GF-D8 (cell line): ENCODE results near the gene ALG14.

ENCODE experiments used
- DNase-seq: peaks from one replicate; lab custom pipeline; 2025; lab: John Stamatoyannopoulos, UW

ALG14 gene

GRCh38 chr1:94980582-94981574 lies 91.9 kb downstream of the ALG14 start:
- no peak for DNase-seq

DNA sequence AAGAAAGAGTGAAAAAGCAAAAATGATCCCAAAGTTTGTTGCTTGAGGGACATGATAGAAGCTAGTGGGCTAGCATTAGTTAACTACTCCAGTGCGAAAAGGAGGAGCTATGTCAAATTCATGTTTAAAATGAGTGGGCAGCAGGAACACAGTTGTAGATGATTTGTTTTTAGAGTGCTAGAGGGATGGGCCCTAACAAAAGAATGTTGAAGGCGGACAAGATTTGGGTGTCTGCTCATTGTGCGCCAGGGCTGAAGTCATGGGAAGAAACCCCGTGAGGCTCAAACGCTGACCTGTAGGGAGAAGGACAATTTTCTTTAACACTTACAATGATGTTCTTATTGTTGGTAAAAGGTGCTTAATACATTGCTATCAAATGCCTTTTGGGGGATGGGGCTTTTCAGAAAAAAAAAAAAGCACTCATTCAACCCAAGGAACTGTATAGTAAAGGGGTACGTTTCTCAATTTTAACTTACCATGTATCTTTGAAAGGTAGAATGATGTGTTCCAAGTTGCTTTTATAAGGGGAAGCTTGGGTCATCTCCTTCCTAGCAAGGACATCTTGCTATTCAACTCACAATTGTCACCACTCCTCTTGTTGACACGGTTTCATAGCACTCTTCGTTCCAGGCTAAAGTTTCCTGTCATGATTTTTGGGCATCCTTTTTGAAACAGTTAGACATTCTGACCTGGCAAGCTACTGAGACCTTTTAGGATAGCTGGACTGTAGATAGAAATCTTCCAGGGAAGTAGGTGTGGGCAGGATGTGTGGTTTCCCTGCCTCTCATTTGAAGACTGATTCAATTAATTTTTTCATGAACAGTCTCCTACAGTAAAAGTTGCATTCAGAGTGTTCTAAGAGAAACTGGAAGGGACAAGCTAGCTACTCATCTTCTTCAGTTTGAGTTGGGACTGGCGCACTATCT lies 92.8 kb downstream of the ALG14 start:
- no peak for DNase-seq

- no peak for DNase-seq
Measured at GRCh38 chr1:94979131-94979530, 93.6 kb downstream of the ALG14 start.

DNA sequence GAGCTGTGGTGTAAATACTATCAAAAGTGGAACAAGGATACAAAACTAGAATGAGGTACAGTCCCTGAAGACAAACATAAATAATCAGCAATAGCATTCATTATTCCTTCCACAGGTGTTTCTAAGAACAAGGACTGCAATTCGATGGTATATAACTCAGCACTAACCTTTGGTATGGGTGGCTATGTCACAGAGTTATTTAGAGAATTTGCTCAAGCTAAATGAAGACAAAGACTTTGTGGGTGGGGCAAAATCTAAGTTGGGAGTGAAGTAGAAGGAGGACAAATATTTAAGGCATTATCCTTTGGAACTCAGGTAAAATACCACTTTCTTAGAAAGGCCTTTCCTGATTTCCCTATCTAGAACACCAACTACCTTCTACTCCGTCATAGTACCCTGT lies 94.3 kb downstream of the ALG14 start:
- DNase-seq = no peak

GRCh38 chr1:94976971-94977548 lies 95.7 kb downstream of the ALG14 start:
- no peak for DNase-seq

GRCh38 chr1:94974824-94975223 lies 97.9 kb downstream of the ALG14 start:
- no peak for DNase-seq

DNA sequence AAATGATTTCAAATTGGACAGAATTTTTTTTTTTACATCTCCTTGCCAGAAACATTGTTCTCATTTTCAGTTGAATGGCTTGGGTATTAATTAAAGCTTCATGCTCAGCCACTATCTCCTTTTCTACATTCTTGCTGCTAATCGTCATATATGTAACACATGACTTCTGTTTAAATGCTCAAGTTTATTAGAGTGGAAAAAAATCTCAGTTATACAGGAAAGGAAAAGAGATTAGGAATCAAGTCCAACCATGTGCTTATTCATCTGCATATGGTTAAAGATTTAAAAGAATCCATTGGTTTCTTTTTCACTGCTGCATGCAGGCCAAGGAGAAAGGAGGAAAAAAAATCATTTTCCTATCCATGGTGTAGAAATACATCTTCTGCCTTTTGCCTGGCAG lies 98.5 kb downstream of the ALG14 start:
- no peak for DNase-seq

- DNase-seq = no peak
Measured at GRCh38 chr1:94973309-94973922, 99.3 kb downstream of the ALG14 start.

DNA sequence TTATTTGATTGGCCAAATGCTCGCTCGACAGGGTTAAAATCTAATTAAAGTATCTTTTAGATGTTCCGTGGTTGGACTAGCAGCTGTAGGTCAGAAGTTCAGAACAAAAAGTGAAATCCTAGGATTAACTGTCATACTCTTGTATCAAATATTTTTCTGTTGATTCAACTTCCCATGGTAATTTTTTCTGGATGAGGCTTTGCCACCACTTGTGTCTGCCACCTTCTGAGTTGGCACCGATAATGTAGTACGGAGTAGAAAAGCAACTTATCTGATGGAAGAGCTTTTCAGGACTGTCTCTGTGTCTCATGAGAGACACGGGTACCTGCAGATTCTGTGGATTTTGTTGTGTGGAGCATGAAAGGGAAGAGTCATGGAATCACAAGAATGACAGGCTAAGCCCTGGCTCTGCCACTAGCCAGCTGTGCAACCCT lies 101.2 kb downstream of the ALG14 start:
- DNase-seq = no peak

- no peak for DNase-seq
Measured at GRCh38 chr1:94970783-94971182, 102.0 kb downstream of the ALG14 start.

GRCh38 chr1:94969137-94969536 lies 103.6 kb downstream of the ALG14 start:
- no peak for DNase-seq

DNA sequence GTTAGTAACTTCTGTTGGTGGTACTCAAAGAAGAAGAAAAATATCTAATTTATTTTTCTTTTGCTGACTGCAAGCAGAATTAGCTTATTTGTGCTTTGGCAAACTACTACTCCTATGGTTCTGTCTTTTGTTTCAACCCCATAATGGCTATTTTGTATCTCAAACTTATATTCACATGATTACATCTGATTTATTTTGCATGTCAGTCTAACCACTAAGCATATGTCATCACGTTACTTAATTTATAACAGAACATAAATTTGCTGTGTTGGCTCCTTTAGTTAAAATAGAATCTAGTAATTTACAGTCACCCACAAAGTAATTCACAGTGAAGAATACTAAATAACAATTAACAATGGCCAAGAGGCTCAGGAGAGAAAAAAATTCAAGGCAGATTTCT lies 106.7 kb downstream of the ALG14 start:
- DNase-seq = no peak

DNA sequence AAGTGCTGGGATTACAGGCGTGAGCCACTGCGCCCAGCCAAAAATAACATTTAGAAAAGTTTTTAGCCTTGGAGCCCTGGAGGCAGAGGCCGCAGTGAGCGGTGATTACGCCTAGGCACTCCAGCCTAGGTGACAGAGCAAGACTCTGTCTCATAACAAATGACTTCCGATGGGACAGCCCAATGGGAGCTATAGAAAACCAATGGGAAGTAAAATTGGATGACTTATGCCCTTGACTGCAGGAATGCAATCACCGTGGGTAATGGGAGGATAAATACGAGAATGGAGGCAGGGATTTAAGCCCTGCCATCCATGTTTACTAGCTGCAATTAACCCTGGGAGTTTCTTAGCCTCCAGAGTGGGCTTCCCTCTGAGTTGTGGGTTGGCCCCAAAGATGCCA lies 108.9 kb downstream of the ALG14 start:
- no peak for DNase-seq

- peak; percentile 3 for DNase-seq
Measured at GRCh38 chr1:94962409-94963265, 110.1 kb downstream of the ALG14 start.

DNA sequence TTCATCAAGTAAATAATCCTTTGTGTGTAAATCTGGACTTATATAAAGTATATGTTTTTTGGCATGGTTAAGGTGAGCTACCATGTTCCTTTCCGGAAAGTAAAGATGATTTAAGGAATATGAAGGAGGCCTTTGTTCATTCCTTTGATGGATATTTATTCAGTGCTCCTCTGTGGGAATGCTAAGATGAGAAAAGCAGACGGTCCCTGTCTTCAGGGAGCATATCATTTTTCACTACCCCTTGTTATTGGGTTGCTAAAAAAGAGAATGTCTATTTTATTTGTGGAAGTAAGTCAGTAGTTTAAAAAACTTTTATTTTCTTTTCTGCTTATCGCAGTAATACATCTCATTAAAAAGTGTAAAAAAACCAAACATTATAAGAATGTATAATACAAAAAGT lies 110.8 kb downstream of the ALG14 start:
- no peak for DNase-seq

- no peak for DNase-seq
Measured at GRCh38 chr1:94961582-94961981, 111.2 kb downstream of the ALG14 start.

DNA sequence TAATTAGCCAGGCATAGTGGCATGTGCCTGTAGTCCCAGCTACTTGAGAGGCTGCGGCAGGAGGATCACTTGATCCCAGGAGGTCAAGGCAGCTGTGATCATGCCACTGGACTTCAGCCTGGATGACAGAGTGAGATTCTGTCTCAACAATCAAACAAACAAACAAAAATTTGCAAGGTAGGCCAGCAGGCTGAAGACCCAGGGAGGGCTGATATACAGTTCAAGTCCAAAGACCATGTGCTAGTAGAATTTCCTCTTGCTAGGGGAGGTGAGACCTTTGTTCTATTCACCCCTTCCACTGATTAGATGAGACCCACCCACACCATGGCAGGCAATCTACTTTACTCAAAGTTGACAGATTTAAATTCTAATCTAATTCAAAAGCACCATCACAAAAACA lies 114.7 kb downstream of the ALG14 start:
- DNase-seq = no peak

- no peak for DNase-seq
Measured at GRCh38 chr1:94955767-94956632, 116.8 kb downstream of the ALG14 start.

GRCh38 chr1:94954263-94955220 lies 118.2 kb downstream of the ALG14 start:
- DNase-seq = no peak
